H1 (cell line): ENCODE measurements around the gene MOB3B. TPM values are rescaled to one million over a fixed set of nuclear protein-coding genes. Genes with fewer than 3 reads are reported as not detected.

Experiments used
- ATF2 ChIP-seq: IDR thresholded peaks from 2 replicates; pipeline ENCODE4 v1.6.1; 2012; ENCODE audit warnings: low read length, inconsistent platforms
- KDM5A ChIP-seq: fragments of 200-600 bp; IDR thresholded peaks from 2 replicates; pipeline ENCODE4 v1.7.1; 2012; ENCODE audit warnings: mild to moderate bottlenecking, low read length, inconsistent platforms, mixed read lengths
- NANOG ChIP-seq: IDR thresholded peaks from 2 replicates; pipeline ENCODE4 v1.6.1; 2011; ENCODE audit warnings: low read length, low read depth, mild to moderate bottlenecking, inconsistent platforms; ENCODE audit not compliant: insufficient read depth, poor library complexity, severe bottlenecking
- SIX5 ChIP-seq: IDR thresholded peaks from 2 replicates; pipeline ENCODE4 v1.6.1; 2011; ENCODE audit warnings: mild to moderate bottlenecking, low read depth, low read length
- TBP ChIP-seq: IDR thresholded peaks from 2 replicates; pipeline ENCODE4 v1.6.1; 2011; ENCODE audit warnings: low read depth, low read length, improper control_type of control experiment
- polyA plus RNA-seq, 7 experiments: library from polyadenylated mRNA; depleted of rRNA in 3 of 7; stranded (reverse) in 5 of 7; unstranded in 2 of 7; fragments of >200 nt in 5 of 7; fragments of 200-250 nt in 2 of 7; gene quantifications; 1 replicate in 5 of 7; 2 replicates in 1 of 7; 4 replicates in 1 of 7; pipeline versions ENCODE4 v1.2.1 to v1.2.3, GENCODE V29; 2011 to 2013; ENCODE audit warnings: missing spikeins in 2 of 7, mixed read lengths in 2 of 7
- total RNA-seq: library from RNA; stranded (reverse); fragmentation: NEBNext Ultra II Directional; extraction: Animal tissue kit (Norgen Biotek cat#: 25700); gene quantifications from 2 replicates; pipeline ENCODE4 v1.2.1, GENCODE V29; 2021

MOB3B gene
- total and polyA plus RNA-seq, 2 of the 8 experiments (the other 6 are each of a cell fraction or from before 2014, with no cell fraction given): 12.7 to 16.1 TPM

- no peak for TF ChIP-seq NANOG
- no peak for TF ChIP-seq ATF2
- TF ChIP-seq TBP: no peak
- no peak for TF ChIP-seq KDM5A
- TF ChIP-seq SIX5: no peak
These were observed 251.2 kb downstream of the MOB3B start (continued) for GRCh38 chr9:27278374-27278773.
